A549 treated with RU486 at 1 μM for 4 hours (cell line): ENCODE data around the gene SPTY2D1. TPM values are rescaled to one million over a fixed set of nuclear protein-coding genes. Genes with fewer than 3 reads are reported as not detected.

Experiments used
- total RNA-seq: library from RNA; stranded (reverse); fragments of 200-300 nt; extraction: Qiagen RNA extraction; gene quantifications from 5 replicates; pipeline ENCODE4 v1.2.3, GENCODE V29; 2022; ENCODE audit warnings: low read depth

SPTY2D1 gene
- total RNA-seq: 14.4 to 20.8 TPM (median 19.2 TPM) in 5 replicates

GRCh38 chr11:18634140-18635032 is at the start of gene SPTY2D1:
Gene SPTY2D1 (minus strand): TSS chr11:18634342. CDS start chr11:18634257, 85 bp downstream.

GRCh38 chr11:18599739-18600230 is 34.4 kb downstream of the SPTY2D1 start, which contains the start of gene MISFA:
Gene MISFA (plus strand): TSS chr11:18599789. CDS start chr11:18599929, 140 bp downstream.

GRCh38 chr11:18588297-18589252 is 45.6 kb downstream of the SPTY2D1 start, which contains the start of gene UEVLD:
Gene UEVLD (minus strand): TSS chr11:18588734. CDS start chr11:18588654, 80 bp downstream.

Other genes starting within 250 kb of the SPTY2D1 start
- 2,389 to 3,452 TPM (median 2,525 TPM) in 5 replicates for gene LDHA, start 239.8 kb downstream of the SPTY2D1 start, total RNA-seq
- 0.27 TPM in 1 of 5 replicates, not detected in the others for gene LDHC, start 222.0 kb downstream of the SPTY2D1 start, total RNA-seq
- gene LDHAL6A, start 178.5 kb downstream of the SPTY2D1 start, total RNA-seq: not detected in 5 replicates
- gene TSG101, start 107.4 kb downstream of the SPTY2D1 start, total RNA-seq: 80.2 to 124 TPM (median 99.1 TPM) in 5 replicates
- 14.0 to 27.1 TPM (median 20.6 TPM) in 5 replicates for gene UEVLD, start 45.6 kb downstream of the SPTY2D1 start, total RNA-seq
- 1.8 to 3.1 TPM (median 2.4 TPM) in 5 replicates for gene MISFA, start 34.6 kb downstream of the SPTY2D1 start, total RNA-seq
- 0.29 to 0.54 TPM (median 0.42 TPM) in 5 replicates for gene TMEM86A, start 64.4 kb upstream of the SPTY2D1 start, total RNA-seq
- gene IGSF22, start 91.8 kb upstream of the SPTY2D1 start, total RNA-seq: not detected in 5 replicates
- not detected in 5 replicates for gene PTPN5, start 157.5 kb upstream of the SPTY2D1 start, total RNA-seq